SU-DHL-6 (cell line): ENCODE data around the gene ACSF3.

Experiments
- H2AFZ ChIP-seq: fragments of 200-600 bp; sonication (generic); 2 replicates; pipeline ENCODE4 v1.6.1; 2014; ENCODE audit warnings: low read depth, mild to moderate bottlenecking, moderate library complexity, mixed read lengths, antibody characterized with exemption, low read length; ENCODE audit not compliant: severe bottlenecking
- H3F3A ChIP-seq: fragments of 200-600 bp; shearing (Covaris generic); 2 replicates; pipeline ENCODE4 v1.6.0; 2016; ENCODE audit warnings: antibody characterized with exemption, mild to moderate bottlenecking; ENCODE audit not compliant: insufficient read depth
- H3K27ac ChIP-seq: fragments of 200-600 bp; sonication (generic); 2 replicates; pipeline ENCODE4 v1.5.1; 2016; ENCODE audit warnings: low read depth, mild to moderate bottlenecking, low read length, moderate library complexity, mixed read lengths
- H3K27me3 ChIP-seq: fragments of 200-600 bp; sonication (generic), shearing (Covaris generic); 2 replicates; pipeline ENCODE4 v1.6.0; 2014; ENCODE audit warnings: mild to moderate bottlenecking, low read length
- H3K36me3 ChIP-seq: fragments of 200-600 bp; sonication (generic); 2 replicates; pipeline ENCODE4 v1.6.1; 2014; ENCODE audit warnings: mild to moderate bottlenecking, low read length, mixed read lengths
- H3K4me2 ChIP-seq: fragments of 300-600, 200-600 bp; shearing (Covaris generic), sonication (generic); 2 replicates; pipeline ENCODE4 v1.6.0; 2014; ENCODE audit warnings: low read length, low read depth, mild to moderate bottlenecking; ENCODE audit not compliant: poor library complexity, severe bottlenecking
- H3K4me3 ChIP-seq: fragments of 200-600 bp; sonication (generic); 2 replicates; pipeline ENCODE4 v1.5.1; 2014; ENCODE audit warnings: antibody characterized with exemption, low read length, mild to moderate bottlenecking, mixed read lengths; ENCODE audit not compliant: insufficient read depth, poor library complexity, severe bottlenecking
- H3K79me2 ChIP-seq: fragments of 200-600 bp; sonication (generic); 2 replicates; pipeline ENCODE4 v1.6.1; 2014; ENCODE audit warnings: mild to moderate bottlenecking, low read length, moderate library complexity; ENCODE audit not compliant: insufficient read depth
- H3K9ac ChIP-seq: fragments of 200-600 bp; sonication (generic); 2 replicates; pipeline ENCODE4 v1.7.0; 2014; ENCODE audit warnings: mild to moderate bottlenecking, low read length
- H3K9me2 ChIP-seq: fragments of 200-600 bp; sonication (generic); replicated peaks from 2 replicates; pipeline ENCODE4 v1.6.1; 2014; ENCODE audit warnings: low read length; ENCODE audit not compliant: insufficient read depth
- H3K9me3 ChIP-seq: fragments of 200-600 bp; sonication (generic); 2 replicates; pipeline ENCODE4 v1.6.1; 2014; ENCODE audit warnings: low read length, mixed read lengths; ENCODE audit not compliant: insufficient read depth
- H4K20me1 ChIP-seq: fragments of 200-600 bp; sonication (generic); 2 replicates; pipeline ENCODE4 v1.6.1; 2014; ENCODE audit warnings: low read depth, mild to moderate bottlenecking, antibody characterized with exemption, low read length, moderate library complexity, mixed read lengths
- CTCF ChIP-seq: fragments of 200-600 bp; sonication (generic); IDR thresholded peaks from one replicate; pipeline ENCODE4 v1.5.1; 2017; ENCODE audit warnings: antibody characterized with exemption, mild to moderate bottlenecking, low read length, moderate library complexity; ENCODE audit not compliant: insufficient read depth, poor library complexity, severe bottlenecking
- EZH2phosphoT487 ChIP-seq: fragments of 200-600 bp; sonication (generic), shearing (Covaris generic); conservative IDR thresholded peaks from 2 replicates; pipeline ENCODE4 v1.6.1; 2018; ENCODE audit warnings: mild to moderate bottlenecking, antibody characterized with exemption, low read length, moderate library complexity, mixed read lengths

Gene ACSF3

DNA sequence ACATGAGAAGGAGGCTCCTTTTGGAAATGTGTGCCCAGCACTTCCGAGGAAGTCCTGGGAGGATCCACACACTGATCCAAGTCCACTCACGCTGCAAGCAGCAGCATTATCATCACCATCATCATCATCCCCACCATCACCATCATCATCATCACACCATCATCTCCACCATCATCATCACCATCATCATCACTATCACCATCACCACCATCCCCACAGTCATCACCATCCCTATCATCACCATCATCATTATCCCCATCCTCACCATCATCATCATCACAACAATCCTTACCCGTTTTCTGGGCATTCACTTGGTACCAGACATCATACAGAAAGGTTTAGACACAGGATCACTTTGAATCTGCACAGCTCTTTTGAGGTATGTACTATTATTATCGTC, 47.8 kb upstream of the ACSF3 start:
- H3K79me2 ChIP-seq = no peaks in the 10 kb centered on the region
- H3K9me3 ChIP-seq = no peaks in the 10 kb centered on the region
- no peaks in the 10 kb centered on the region for H3K27me3 ChIP-seq
- no peak overlapping the region for H2AFZ ChIP-seq
- no peak overlapping the region for H3K4me2 ChIP-seq
- no peaks in the 10 kb centered on the region for H3K9me2 ChIP-seq
- TF ChIP-seq CTCF (no peak), EZH2phosphoT487 (no peak)
- H4K20me1 ChIP-seq = no peaks in the 10 kb centered on the region
- H3F3A ChIP-seq = peaks cover 4% of the 10 kb centered on the region; the same call in 1 of the 2 replicates
- no peak overlapping the region for H3K4me3 ChIP-seq
- no peak overlapping the region for H3K27ac ChIP-seq
- H3K36me3 ChIP-seq = no peaks in the 10 kb centered on the region
- no peak overlapping the region for H3K9ac ChIP-seq

- no peak overlapping the region for H3K4me2 ChIP-seq
- no peaks in the 10 kb centered on the region for H4K20me1 ChIP-seq
- H3K9me2 ChIP-seq = no peaks in the 10 kb centered on the region
- no peaks in the 10 kb centered on the region for H3K27me3 ChIP-seq
- H3K4me3 ChIP-seq = no peak overlapping the region
- no peaks in the 10 kb centered on the region for H3K9me3 ChIP-seq
- H2AFZ ChIP-seq = no peak overlapping the region
- TF ChIP-seq EZH2phosphoT487 (no peak), CTCF (no peak)
- H3K36me3 ChIP-seq = no peaks in the 10 kb centered on the region
- H3K79me2 ChIP-seq = no peaks in the 10 kb centered on the region
- H3F3A ChIP-seq = peaks cover 4% of the 10 kb centered on the region; the same call in 1 of the 2 replicates
- no peak overlapping the region for H3K9ac ChIP-seq
- no peak overlapping the region for H3K27ac ChIP-seq
These were observed 47.2 kb upstream of the ACSF3 start for GRCh38 chr16:89046491-89046890.

GRCh38 chr16:89047331-89048089, 46.1 kb upstream of the ACSF3 start:
- H2AFZ ChIP-seq = no peak overlapping the region
- no peak overlapping the region for H3K4me3 ChIP-seq
- no peak overlapping the region for H3K27ac ChIP-seq
- no peaks in the 10 kb centered on the region for H3K9me2 ChIP-seq
- H3K9me3 ChIP-seq = no peaks in the 10 kb centered on the region
- H3K79me2 ChIP-seq = no peaks in the 10 kb centered on the region
- H3K4me2 ChIP-seq = no peak overlapping the region
- H3K27me3 ChIP-seq = no peaks in the 10 kb centered on the region
- H3K9ac ChIP-seq = no peak overlapping the region
- peaks cover 4% of the 10 kb centered on the region; the same call in 1 of the 2 replicates for H3F3A ChIP-seq
- no peak for TF ChIP-seq CTCF
- no peak for TF ChIP-seq EZH2phosphoT487
- H3K36me3 ChIP-seq = no peaks in the 10 kb centered on the region
- no peaks in the 10 kb centered on the region for H4K20me1 ChIP-seq
